Smooth muscle cell (in vitro differentiated cells): Measurements from ENCODE around the gene RBMX. TPM values are rescaled to one million over a fixed set of nuclear protein-coding genes. Genes with fewer than 3 reads are reported as not detected.

Experiments used
- DNase-seq: peaks from one replicate; lab custom pipeline; 2025; ENCODE audit not compliant: unreplicated experiment; lab: John Stamatoyannopoulos, UW
- H2AFZ ChIP-seq: fragments of 200-600 bp; sonication (generic); 2 replicates; pipeline ENCODE4 v1.6.0; 2016; ENCODE audit warnings: antibody characterized with exemption, low read depth, mild to moderate bottlenecking
- H3F3A ChIP-seq: fragments of 200-600 bp; sonication (generic); 2 replicates; pipeline ENCODE4 v1.6.0; 2017; ENCODE audit warnings: antibody characterized with exemption, low read depth
- H3K27ac ChIP-seq: fragments of 200-600 bp; sonication (generic); 2 replicates; pipeline ENCODE4 v1.5.1; 2016; ENCODE audit warnings: low read depth, mild to moderate bottlenecking
- H3K27me3 ChIP-seq: fragments of 200-600 bp; sonication (generic); 2 replicates; pipeline ENCODE4 v1.6.1; 2016; ENCODE audit warnings: low read depth, mild to moderate bottlenecking
- H3K36me3 ChIP-seq: fragments of 200-600 bp; sonication (generic); 2 replicates; pipeline ENCODE4 v1.5.1; 2016; ENCODE audit warnings: low read depth
- H3K4me1 ChIP-seq: fragments of 200-600 bp; sonication (generic); 2 replicates; pipeline ENCODE4 v1.5.1; 2016; ENCODE audit warnings: low read depth
- H3K4me2 ChIP-seq: fragments of 200-600 bp; sonication (generic); 2 replicates; pipeline ENCODE4 v1.6.0; 2016; ENCODE audit warnings: mild to moderate bottlenecking
- H3K4me3 ChIP-seq: fragments of 200-600 bp; sonication (generic); 2 replicates; pipeline ENCODE4 v1.5.1; 2016; ENCODE audit warnings: mild to moderate bottlenecking
- H3K79me2 ChIP-seq: fragments of 200-600 bp; sonication (generic); 2 replicates; pipeline ENCODE4 v1.6.0; 2016; ENCODE audit warnings: low read depth, mild to moderate bottlenecking
- H3K9ac ChIP-seq: fragments of 200-600 bp; sonication (generic); 2 replicates; pipeline ENCODE4 v1.6.0; 2016; ENCODE audit warnings: low read depth
- H3K9me3 ChIP-seq: fragments of 200-600 bp; sonication (generic); replicated peaks from 2 replicates; pipeline ENCODE4 v1.5.1; 2016; ENCODE audit warnings: low read depth
- H4K20me1 ChIP-seq: fragments of 200-600 bp; sonication (generic); 2 replicates; pipeline ENCODE4 v1.6.0; 2016; ENCODE audit warnings: low read depth
- CTCF ChIP-seq: fragments of 200-600 bp; sonication (generic); IDR thresholded peaks from 2 replicates; pipeline ENCODE4 v1.5.1; 2017; ENCODE audit warnings: borderline replicate concordance, mild to moderate bottlenecking, antibody characterized with exemption; ENCODE audit not compliant: insufficient read depth, poor library complexity, severe bottlenecking
- WGBS: methylation state at CpG from one replicate; pipeline ENCODE4 v1.1.7; 2016; ENCODE audit warnings: low lambda C conversion rate; 5-methylcytosine and 5-hydroxymethylcytosine counted together
- polyA plus RNA-seq: library from polyadenylated mRNA; unstranded; fragments of >200 nt; fragmentation: Nextera tagmentation; extraction: Ambion mirVana; gene quantifications from 2 replicates; pipeline ENCODE4 v1.2.1, GENCODE V29; 2016
- total RNA-seq: library from RNA; depleted of rRNA; stranded (reverse); fragments of >200 nt; gene quantifications from 2 replicates; pipeline ENCODE4 v1.2.3, GENCODE V29; 2014

RBMX gene
- total and polyA plus RNA-seq, 2 experiments from 2014 or later: 110 to 196 TPM

GRCh38 chrX:136861877-136862276 is 18.6 kb downstream of the RBMX start:
- H3K9me3 ChIP-seq: no peaks in the 10 kb centered on the region
- no peak overlapping the region for H2AFZ ChIP-seq
- H3K27me3 ChIP-seq: no peaks in the 10 kb centered on the region
- H3F3A ChIP-seq: no peaks in the 10 kb centered on the region
- no peak overlapping the region for H3K27ac ChIP-seq
- H3K4me3 ChIP-seq: no peak overlapping the region
- no peak for DNase-seq
- no peaks in the 10 kb centered on the region for H3K4me1 ChIP-seq
- H3K79me2 ChIP-seq: no peaks in the 10 kb centered on the region
- 50% methylated on average over 1 of the region's 1 CpG for WGBS
- H3K9ac ChIP-seq: no peak overlapping the region
- H3K4me2 ChIP-seq: no peak overlapping the region
- H4K20me1 ChIP-seq: peaks cover 6% of the 10 kb centered on the region
- H3K36me3 ChIP-seq: no peaks in the 10 kb centered on the region
- no peak for TF ChIP-seq CTCF

GRCh38 chrX:136858007-136858756 is 22.3 kb downstream of the RBMX start:
- Histone ChIP-seq H3K9ac (no peak overlapping the region), H3K36me3 (no peaks in the 10 kb centered on the region), H3F3A (no peaks in the 10 kb centered on the region), H3K9me3 (no peaks in the 10 kb centered on the region), H2AFZ (no peak overlapping the region), H3K4me2 (no peak overlapping the region), H4K20me1 (no peaks in the 10 kb centered on the region), H3K4me1 (no peaks in the 10 kb centered on the region), H3K4me3 (no peak overlapping the region), H3K27me3 (no peaks in the 10 kb centered on the region), H3K27ac (no peak overlapping the region), H3K79me2 (no peaks in the 10 kb centered on the region)
- 84% methylated on average over 4 of the region's 4 CpGs for WGBS
- DNase-seq: no peak
- no peak for TF ChIP-seq CTCF

GRCh38 chrX:136856551-136856950 is 24.0 kb downstream of the RBMX start:
- no peak overlapping the region for H3K4me2 ChIP-seq
- no peaks in the 10 kb centered on the region for H3K79me2 ChIP-seq
- no peaks in the 10 kb centered on the region for H3K4me1 ChIP-seq
- no peak for DNase-seq
- 95% methylated on average over 6 of the region's 6 CpGs for WGBS
- no peaks in the 10 kb centered on the region for H4K20me1 ChIP-seq
- H3K9me3 ChIP-seq: no peaks in the 10 kb centered on the region
- no peaks in the 10 kb centered on the region for H3F3A ChIP-seq
- no peak overlapping the region for H3K4me3 ChIP-seq
- H3K27me3 ChIP-seq: no peaks in the 10 kb centered on the region
- H3K9ac ChIP-seq: no peak overlapping the region
- H3K27ac ChIP-seq: no peak overlapping the region
- no peak overlapping the region for H2AFZ ChIP-seq
- H3K36me3 ChIP-seq: no peaks in the 10 kb centered on the region
- no peak for TF ChIP-seq CTCF

- no peaks in the 10 kb centered on the region for H3F3A ChIP-seq
- H2AFZ ChIP-seq: no peak overlapping the region
- TF ChIP-seq CTCF: no peak
- H3K27me3 ChIP-seq: no peaks in the 10 kb centered on the region
- H3K36me3 ChIP-seq: no peaks in the 10 kb centered on the region
- 90% methylated on average over 8 of the region's 8 CpGs for WGBS
- H3K9ac ChIP-seq: no peak overlapping the region
- no peak overlapping the region for H3K4me2 ChIP-seq
- H3K9me3 ChIP-seq: no peaks in the 10 kb centered on the region
- H3K79me2 ChIP-seq: no peaks in the 10 kb centered on the region
- no peak overlapping the region for H3K4me3 ChIP-seq
- no peak overlapping the region for H3K27ac ChIP-seq
- no peaks in the 10 kb centered on the region for H3K4me1 ChIP-seq
- no peaks in the 10 kb centered on the region for H4K20me1 ChIP-seq
- no peak for DNase-seq
Observed at GRCh38 chrX:136856050-136856449, 24.5 kb downstream of the RBMX start.
